Measurements from ENCODE around the gene BACH1.

The BACH1 gene

GRCh38 chr21:29299916-29300806, 1.4 kb downstream of the BACH1 start:
- Histone ChIP-seq H3K4me1 (ENCODE audit: low read length) (peaks cover 38% of the 10 kb centered on the region), H3K9me3 (replicated peaks; ENCODE audit: insufficient read depth, low read length) (no peaks in the 10 kb centered on the region), H3K9ac (ENCODE audit: low read length) (peak overlapping the region; percentile 87), H3K36me3 (replicated peaks; ENCODE audit: insufficient read depth, low read length) (no peaks in the 10 kb centered on the region), H4K20me1 (ENCODE audit: insufficient read depth, low read length) (peaks cover 26% of the 10 kb centered on the region), H3K27ac (ENCODE audit: low read length) (peak overlapping the region; percentile 82), H3K9me2 (replicated peaks; ENCODE audit: insufficient read depth, low read length) (no peaks in the 10 kb centered on the region), H3K4me3 (ENCODE audit: low read length) (peak overlapping the region; percentile 94), H3F3A (ENCODE audit: insufficient read depth, low read length) (peaks cover 32% of the 10 kb centered on the region), H3K4me2 (ENCODE audit: low read depth, low read length) (peak overlapping the region; percentile 97), H2AFZ (ENCODE audit: low read length) (no peak overlapping the region), H3K27me3 (replicated peaks; ENCODE audit: insufficient read depth, low read length) (no peaks in the 10 kb centered on the region), H3K79me2 (ENCODE audit: low read length) (peaks cover 61% of the 10 kb centered on the region)
- DNase-seq, result peak; percentile 79
- TF ChIP-seq CTCF (IDR thresholded peaks at IDR 0.05; ENCODE audit: low read length) (no peak), EZH2 (optimal IDR thresholded peaks at IDR 0.05; ENCODE audit: low read depth, low read length) (no peak), EZH2phosphoT487 (IDR thresholded peaks at IDR 0.05; ENCODE audit: low read length) (no peak)

GRCh38 chr21:29300807-29301138, 2.1 kb downstream of the BACH1 start:
- H3K9me2 ChIP-seq (replicated peaks; ENCODE audit: insufficient read depth, low read length), result no peaks in the 10 kb centered on the region
- H3K9ac ChIP-seq (ENCODE audit: low read length), result peak overlapping the region; percentile 87; the same call in 1 of the 2 replicates
- H3K4me1 ChIP-seq (ENCODE audit: low read length), result peaks cover 38% of the 10 kb centered on the region
- peaks cover 31% of the 10 kb centered on the region for H4K20me1 ChIP-seq (ENCODE audit: insufficient read depth, low read length)
- H3K9me3 ChIP-seq (replicated peaks; ENCODE audit: insufficient read depth, low read length), result no peaks in the 10 kb centered on the region
- no peak overlapping the region for H2AFZ ChIP-seq (ENCODE audit: low read length)
- DNase-seq, result no peak
- peak overlapping the region; percentile 94 for H3K4me3 ChIP-seq (ENCODE audit: low read length)
- no peak for TF ChIP-seq EZH2phosphoT487 (IDR thresholded peaks at IDR 0.05; ENCODE audit: low read length)
- TF ChIP-seq EZH2 (optimal IDR thresholded peaks at IDR 0.05; ENCODE audit: low read depth, low read length), result no peak
- no peak for TF ChIP-seq CTCF (IDR thresholded peaks at IDR 0.05; ENCODE audit: low read length)
- peak overlapping the region; percentile 82; the same call in 1 of the 2 replicates for H3K27ac ChIP-seq (ENCODE audit: low read length)
- H3K36me3 ChIP-seq (replicated peaks; ENCODE audit: insufficient read depth, low read length), result no peaks in the 10 kb centered on the region
- H3K27me3 ChIP-seq (replicated peaks; ENCODE audit: insufficient read depth, low read length), result no peaks in the 10 kb centered on the region
- peaks cover 67% of the 10 kb centered on the region for H3K79me2 ChIP-seq (ENCODE audit: low read length)
- peaks cover 32% of the 10 kb centered on the region for H3F3A ChIP-seq (ENCODE audit: insufficient read depth, low read length)
- H3K4me2 ChIP-seq (ENCODE audit: low read depth, low read length), result peak overlapping the region; percentile 97

- H3K4me2 ChIP-seq (ENCODE audit: low read depth, low read length), result 0 out of 2 replicates have a peak overlapping the region, but pooled peaks have one; percentile 97
- H3K9me2 ChIP-seq (replicated peaks; ENCODE audit: insufficient read depth, low read length), result no peaks in the 10 kb centered on the region
- no peak overlapping the region for H2AFZ ChIP-seq (ENCODE audit: low read length)
- H3K79me2 ChIP-seq (ENCODE audit: low read length), result peaks cover 76% of the 10 kb centered on the region
- H3K27ac ChIP-seq (ENCODE audit: low read length), result no peak overlapping the region
- no peak overlapping the region for H3K9ac ChIP-seq (ENCODE audit: low read length)
- H3F3A ChIP-seq (ENCODE audit: insufficient read depth, low read length), result peaks cover 26% of the 10 kb centered on the region
- H3K27me3 ChIP-seq (replicated peaks; ENCODE audit: insufficient read depth, low read length), result no peaks in the 10 kb centered on the region
- no peak overlapping the region for H3K4me3 ChIP-seq (ENCODE audit: low read length)
- H3K36me3 ChIP-seq (replicated peaks; ENCODE audit: insufficient read depth, low read length), result no peaks in the 10 kb centered on the region
- peaks cover 34% of the 10 kb centered on the region for H4K20me1 ChIP-seq (ENCODE audit: insufficient read depth, low read length)
- H3K4me1 ChIP-seq (ENCODE audit: low read length), result peaks cover 33% of the 10 kb centered on the region
- DNase-seq, result no peak
- no peaks in the 10 kb centered on the region for H3K9me3 ChIP-seq (replicated peaks; ENCODE audit: insufficient read depth, low read length)
- TF ChIP-seq EZH2 (optimal IDR thresholded peaks at IDR 0.05; ENCODE audit: low read depth, low read length), result no peak
- no peak for TF ChIP-seq EZH2phosphoT487 (IDR thresholded peaks at IDR 0.05; ENCODE audit: low read length)
- TF ChIP-seq CTCF (IDR thresholded peaks at IDR 0.05; ENCODE audit: low read length), result no peak
Observed at GRCh38 chr21:29301691-29302090, 3.0 kb downstream of the BACH1 start.
